ENCODE data around the gene OR2F1.

OR2F1 gene

DNA sequence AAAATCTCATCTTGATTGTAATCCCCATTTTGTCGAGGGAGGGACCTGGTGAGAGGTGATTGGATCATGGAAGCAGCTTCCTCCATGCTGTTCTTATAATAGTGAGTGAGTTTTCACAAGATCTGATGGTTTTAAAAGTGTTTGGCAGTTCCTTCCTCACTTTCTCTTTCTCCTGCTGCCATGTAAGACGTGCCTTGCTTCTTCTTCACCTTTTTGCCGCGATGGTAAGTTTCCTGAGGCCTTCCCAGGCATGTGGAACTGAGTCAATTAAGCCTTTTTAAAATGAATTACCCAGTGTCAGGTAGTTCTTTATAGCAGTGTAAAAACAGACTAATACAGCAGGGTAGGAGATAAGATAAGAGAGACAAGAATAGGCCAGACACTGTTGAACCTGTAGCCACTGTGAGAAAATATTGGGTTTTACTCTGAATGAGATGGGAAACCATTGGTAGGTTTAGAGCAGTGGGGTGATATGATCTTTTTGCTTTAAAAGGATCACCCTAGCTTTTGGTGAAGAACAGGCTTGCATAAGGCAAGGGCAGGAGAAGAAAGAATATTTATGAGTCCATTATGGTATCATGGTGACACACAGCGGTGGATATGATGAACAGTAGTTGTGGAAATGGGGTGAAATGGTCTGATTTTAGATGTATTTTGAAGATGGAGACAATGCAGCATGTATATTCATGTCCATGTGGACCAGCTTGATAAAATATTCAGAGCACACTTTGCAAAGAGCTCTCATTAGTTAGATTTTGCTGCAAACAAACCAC lies 57.0 kb downstream of the OR2F1 start:
- Mint-ChIP-seq H3K4me3 (no peak overlapping the region), H3K27ac (no peak overlapping the region), H3K27me3 (no peaks in the 10 kb centered on the region), H3K4me1 (no peaks in the 10 kb centered on the region), H3K9me3 (peaks cover 14 to 29% of the 10 kb centered on the region in 2 donors)
- ATAC-seq (no peak), DNase-seq (no peak)

Measured in stimulated activated naive CD8-positive, alpha-beta T cell treated with anti-CD3 and anti-CD28 coated beads, Interleukin-15, amount 100 ng/mL, for 72 hours (primary cell).